Transverse colon (tissue), 4 donors: ENCODE measurements around the gene ATP9A. TPM values are rescaled to one million over a fixed set of nuclear protein-coding genes. Genes with fewer than 3 reads are reported as not detected.

ENCODE experiments used
- DNase-seq: peaks from one replicate; pipeline ENCODE4 v3.0.0-alpha.2; 2019
- H3K27ac ChIP-seq, 4 donors: fragments of 200-600 bp; sonication (generic); 2 replicates each; pipeline ENCODE4 v1.5.1; 2016 to 2018; ENCODE audit warnings: inconsistent platforms in 4 of 4
- H3K27me3 ChIP-seq: fragments of 200-600 bp; sonication (generic); 2 replicates; pipeline ENCODE4 v1.5.1; 2017; ENCODE audit warnings: inconsistent platforms
- H3K36me3 ChIP-seq, 4 donors: fragments of 200-600 bp; sonication (generic); 2 replicates each; pipeline ENCODE4 v1.5.1; 2017 to 2019; ENCODE audit warnings: inconsistent platforms in 4 of 4
- H3K4me1 ChIP-seq, 4 donors: fragments of 200-600 bp; sonication (generic); 2 replicates each; pipeline ENCODE4 v1.5.1; 2017 to 2020; ENCODE audit warnings: inconsistent platforms in 4 of 4
- H3K4me3 ChIP-seq, 4 donors: fragments of 200-600 bp; sonication (generic); 1 replicate in 1 of 4; 2 replicates in 3 of 4; pipeline versions ENCODE4 v1.5.1 to v1.6.1; 2017 to 2019; ENCODE audit warnings: inconsistent platforms in 4 of 4
- H3K9me3 ChIP-seq, 2 donors: fragments of 200-600 bp; sonication (generic); 2 replicates each; pipeline ENCODE4 v1.5.1; 2017 to 2019; ENCODE audit warnings: inconsistent platforms in 2 of 2
- EP300 ChIP-seq: sonication (generic); formaldehyde crosslinking; IDR thresholded peaks from one replicate; pipeline ENCODE4 v1.6.1; 2017; ENCODE audit warnings: antibody characterized with exemption, low read depth
- POLR2A ChIP-seq: fragments of 450-650 bp; IDR thresholded peaks from one replicate; pipeline ENCODE4 v1.6.1; 2016; ENCODE audit warnings: antibody characterized with exemption, mild to moderate bottlenecking, moderate library complexity
- POLR2AphosphoS5 ChIP-seq, 3 donors: sonication (generic); formaldehyde crosslinking; IDR thresholded peaks; one replicate each; pipeline ENCODE4 v1.6.1; 2016; ENCODE audit warnings: antibody characterized with exemption in 3 of 3
- WGBS, 2 donors: methylation state at CpG; one replicate each; pipeline ENCODE4 v1.1.5; 2018; ENCODE audit warnings: low coverage in 1 of 2; 5-methylcytosine and 5-hydroxymethylcytosine counted together
- in situ Hi-C, 4 donors: fragments of 200-750 bp; cut with MboI; loops; one replicate each; pipeline versions ENCODE4 v1.15.0 to v1.15.1; 2017; ENCODE audit warnings: low sequenced_read_pairs in 3 of 4, low pct_ligation_motif_present in 1 of 4, low pct_unique_long_range_greater_than_20kb in 1 of 4
- intact Hi-C: fragments of 100-400 bp; cut with DNase I; formaldehyde crosslinking; loops from one replicate; pipeline ENCODE4 v1.15.1; 2023; ENCODE audit warnings: low total_unique reads
- total RNA-seq, 4 donors: library from RNA; depleted of rRNA; stranded (reverse); fragments of >200 nt; gene quantifications; one replicate each; pipeline ENCODE4 v1.1.0, GENCODE V29; 2016
- TF ChIP-seq, protein P1 (sequence below), 5 experiments: fragments of 200-600 bp in 3 of 5; fragments of 450-650 bp in 2 of 5; sonication (generic) in 3 of 5; IDR thresholded peaks; 1 replicate in 2 of 5; 2 replicates in 3 of 5; pipeline ENCODE4 v1.5.1; 2016 to 2017; ENCODE audit warnings: antibody characterized with exemption in 5 of 5, inconsistent platforms in 3 of 5, mild to moderate bottlenecking in 2 of 5, moderate library complexity in 1 of 5

ATP9A gene
- total RNA-seq, 4 donors from 2014 or later, result 66.3 to 93.0 (median 78.9) TPM

DNA sequence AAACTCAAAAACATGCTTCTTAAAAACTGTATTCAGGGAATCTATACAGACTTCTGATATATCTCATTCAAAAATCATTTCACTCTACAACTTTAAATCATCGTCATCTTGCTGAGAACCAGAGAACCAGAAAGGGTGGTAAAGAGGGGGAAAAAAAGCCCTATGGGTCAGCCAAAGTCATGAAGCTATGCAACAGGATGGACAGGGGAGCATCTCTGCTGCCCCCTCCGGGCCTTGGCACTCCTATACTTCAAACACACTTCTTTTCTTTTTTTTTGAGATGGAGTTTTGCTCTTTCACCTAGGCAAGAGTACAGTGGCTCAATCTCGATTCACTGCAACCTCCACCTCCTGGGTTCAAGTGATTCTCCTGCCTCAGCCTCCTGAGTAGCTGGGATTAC is 152.1 kb downstream of the ATP9A start:
- Histone ChIP-seq H3K36me3 (peaks cover 0 to 20% (median 5%) of the 10 kb centered on the region in 4 donors), H3K27me3 (no peaks in the 10 kb centered on the region), H3K9me3 (no peaks in the 10 kb centered on the region), H3K4me3 (no peak overlapping the region), H3K27ac (no peak overlapping the region), H3K4me1 (no peaks in the 10 kb centered on the region)
- no peak for DNase-seq
- in situ Hi-C loops, result loop anchor here in 1 of 4 donors (25.0 kb wide), 1 partner anchor 629 kb away; no protein-coding TSS in a partner anchor
- 89 to 100% methylated on average over 1 to 3 of the region's 3 CpGs for WGBS, 2 donors
- TF ChIP-seq, protein P1, sequence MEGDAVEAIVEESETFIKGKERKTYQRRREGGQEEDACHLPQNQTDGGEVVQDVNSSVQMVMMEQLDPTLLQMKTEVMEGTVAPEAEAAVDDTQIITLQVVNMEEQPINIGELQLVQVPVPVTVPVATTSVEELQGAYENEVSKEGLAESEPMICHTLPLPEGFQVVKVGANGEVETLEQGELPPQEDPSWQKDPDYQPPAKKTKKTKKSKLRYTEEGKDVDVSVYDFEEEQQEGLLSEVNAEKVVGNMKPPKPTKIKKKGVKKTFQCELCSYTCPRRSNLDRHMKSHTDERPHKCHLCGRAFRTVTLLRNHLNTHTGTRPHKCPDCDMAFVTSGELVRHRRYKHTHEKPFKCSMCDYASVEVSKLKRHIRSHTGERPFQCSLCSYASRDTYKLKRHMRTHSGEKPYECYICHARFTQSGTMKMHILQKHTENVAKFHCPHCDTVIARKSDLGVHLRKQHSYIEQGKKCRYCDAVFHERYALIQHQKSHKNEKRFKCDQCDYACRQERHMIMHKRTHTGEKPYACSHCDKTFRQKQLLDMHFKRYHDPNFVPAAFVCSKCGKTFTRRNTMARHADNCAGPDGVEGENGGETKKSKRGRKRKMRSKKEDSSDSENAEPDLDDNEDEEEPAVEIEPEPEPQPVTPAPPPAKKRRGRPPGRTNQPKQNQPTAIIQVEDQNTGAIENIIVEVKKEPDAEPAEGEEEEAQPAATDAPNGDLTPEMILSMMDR (IDR thresholded peaks at IDR 0.05), result peak in 1 of 5 experiments; percentile 2
- TF ChIP-seq EP300, result no peak
- intact Hi-C loops, result no loop called here

DNA sequence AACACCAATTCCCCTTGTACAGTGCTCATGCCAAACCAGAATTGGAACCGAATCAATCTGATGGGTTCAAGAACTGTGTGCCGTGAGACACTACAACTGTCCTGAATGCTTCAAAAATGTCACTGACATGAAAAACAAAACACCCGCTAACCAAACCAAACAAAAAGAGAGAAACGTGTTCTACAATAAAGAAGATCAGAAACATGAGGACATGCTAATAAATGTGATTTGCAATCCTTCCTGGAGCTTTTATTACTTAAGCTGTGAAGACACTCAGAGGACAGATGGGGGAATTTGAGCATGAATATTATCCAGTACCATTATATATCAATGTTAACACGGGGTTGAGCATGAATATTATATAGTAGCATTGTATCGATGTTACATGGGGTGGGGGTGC is 153.5 kb downstream of the ATP9A start:
- intact Hi-C loops (no loop called here), in situ Hi-C loops (loop anchor here in 1 of 4 donors (25.0 kb wide), 1 partner anchor 627 kb away; no protein-coding TSS in a partner anchor)
- Histone ChIP-seq H3K9me3 (no peaks in the 10 kb centered on the region), H3K36me3 (peaks cover 0 to 20% (median 5%) of the 10 kb centered on the region in 4 donors), H3K27me3 (no peaks in the 10 kb centered on the region), H3K27ac (no peak overlapping the region), H3K4me1 (no peaks in the 10 kb centered on the region), H3K4me3 (no peak overlapping the region)
- WGBS, 2 donors, result 51 to 64% methylated on average over 6 of the region's 6 CpGs
- TF ChIP-seq, protein P1 (IDR thresholded peaks at IDR 0.05), result no peak
- TF ChIP-seq POLR2AphosphoS5 (IDR thresholded peaks at IDR 0.05) (peak in 1 of 3 donors; percentile 30), EP300 (no peak), POLR2A (no peak)
- DNase-seq, result no peak

DNA sequence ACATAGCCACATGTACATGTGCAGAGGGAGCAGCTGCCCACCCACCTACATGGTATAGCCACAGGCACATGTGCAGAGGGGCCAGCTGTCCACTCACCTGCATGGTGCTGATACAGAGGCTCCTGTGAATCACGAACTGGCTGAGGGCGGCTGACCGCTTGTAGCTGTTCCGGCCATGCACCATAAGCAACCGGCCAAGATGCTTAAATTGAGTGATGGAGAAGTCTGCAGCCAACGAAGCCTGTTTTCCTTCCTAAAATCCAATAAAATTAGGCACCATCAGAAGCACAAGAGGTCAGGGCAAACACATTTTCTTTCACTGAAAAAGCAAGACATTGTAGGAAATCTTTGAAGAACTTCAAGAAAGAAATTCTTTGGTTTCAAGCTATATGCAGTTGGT is 154.6 kb downstream of the ATP9A start:
- 94 to 100% methylated on average over 1 to 6 of the region's 6 CpGs for WGBS, 2 donors
- in situ Hi-C loops (loop anchor here in 1 of 4 donors (25.0 kb wide), 1 partner anchor 626 kb away; no protein-coding TSS in a partner anchor), intact Hi-C loops (no loop called here)
- no peak for DNase-seq
- H3K9me3 ChIP-seq, result no peaks in the 10 kb centered on the region
- no peaks in the 10 kb centered on the region for H3K27me3 ChIP-seq
- H3K4me3 ChIP-seq, result no peak overlapping the region
- H3K27ac ChIP-seq, result peak overlapping the region in 1 of 4 donors; percentile 8
- peaks cover 0 to 17% (median 5%) of the 10 kb centered on the region in 4 donors for H3K36me3 ChIP-seq
- peak in 1 of 3 donors; percentile 12 for TF ChIP-seq POLR2AphosphoS5 (IDR thresholded peaks at IDR 0.05)
- TF ChIP-seq, protein P1 (IDR thresholded peaks at IDR 0.05), result no peak
- H3K4me1 ChIP-seq, result no peaks in the 10 kb centered on the region

DNA sequence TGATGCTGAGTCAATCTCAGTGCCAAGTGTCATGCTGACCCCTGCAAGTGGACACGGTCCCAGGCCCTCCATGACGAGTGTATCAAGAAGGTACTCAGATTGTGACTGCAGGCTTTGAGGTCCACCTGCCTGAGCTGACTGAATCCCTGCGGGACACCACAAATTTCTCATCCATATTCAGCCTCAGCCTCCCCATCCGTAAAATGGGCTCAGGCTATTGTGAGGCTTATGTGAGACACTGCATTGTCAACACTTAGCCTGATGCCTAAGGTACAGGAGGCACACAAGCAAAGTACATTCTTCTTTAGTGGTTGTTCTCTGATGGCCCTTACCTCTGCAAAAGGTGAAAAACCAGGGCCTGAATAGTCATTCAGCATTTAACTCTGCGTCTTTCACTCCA is 155.3 kb downstream of the ATP9A start:
- Histone ChIP-seq H3K4me1 (no peaks in the 10 kb centered on the region), H3K27me3 (no peaks in the 10 kb centered on the region), H3K36me3 (peaks cover 0 to 10% (median 5%) of the 10 kb centered on the region in 4 donors), H3K4me3 (no peak overlapping the region), H3K9me3 (no peaks in the 10 kb centered on the region), H3K27ac (no peak overlapping the region)
- TF ChIP-seq EP300, result no peak
- TF ChIP-seq POLR2AphosphoS5 (IDR thresholded peaks at IDR 0.05), result no peak
- TF ChIP-seq, protein P1 (IDR thresholded peaks at IDR 0.05), result no peak
- no peak for TF ChIP-seq POLR2A
- in situ Hi-C loops (loop anchor here in 1 of 4 donors (25.0 kb wide), 1 partner anchor 626 kb away; no protein-coding TSS in a partner anchor), intact Hi-C loops (no loop called here)
- DNase-seq, result no peak
- WGBS, 2 donors, result 87 to 94% methylated on average over 3 to 5 of the region's 5 CpGs
